SK-N-SH (cell line): ENCODE measurements around the gene CDH24. TPM values are rescaled to one million over a fixed set of nuclear protein-coding genes. Genes with fewer than 3 reads are reported as not detected.

Experiments
- CTCF ChIA-PET: fragments of 300-600, 350-600 bp; formaldehyde crosslinking; extraction: SDS; loops from one replicate; lab custom pipeline; 2021; lab: Yijun Ruan, JAX
- POLR2A ChIA-PET: fragments of 350-600 bp; sonication (Branson Sonifier 250); formaldehyde crosslinking; extraction: SDS; loops from one replicate; lab custom pipeline; 2020; ENCODE audit warnings: antibody characterized with exemption, inconsistent platforms; lab: Yijun Ruan, JAX
- DNase-seq: peaks from one replicate; pipeline ENCODE4 v3.0.0; 2012
- H2AFZ ChIP-seq: fragments of 200-600 bp; sonication (generic); 2 replicates; pipeline ENCODE4 v1.8.1; 2016; ENCODE audit warnings: antibody characterized with exemption, mild to moderate bottlenecking, low read depth
- H3F3A ChIP-seq: fragments of 200-600 bp; sonication (generic); replicated peaks from 2 replicates; pipeline ENCODE3; 2016; ENCODE audit warnings: antibody characterized with exemption, mild to moderate bottlenecking; ENCODE audit not compliant: insufficient read depth
- H3K27ac ChIP-seq, 2 experiments: fragments of 200-500 bp in 1 of 2; fragments of 200-600 bp in 1 of 2; sonication (Bioruptor generic) in 1 of 2; sonication (generic), shearing (Covaris generic) in 1 of 2; 2 replicates each; pipeline versions ENCODE4 v1.5.1 to v1.6.1; 2014 to 2016; ENCODE audit warnings: low read depth in 2 of 2, inconsistent platforms in 1 of 2, low read length in 1 of 2, mild to moderate bottlenecking in 1 of 2, mixed read lengths in 1 of 2
- H3K27me3 ChIP-seq: fragments of 200-600 bp; sonication (generic), shearing (Covaris generic); 2 replicates; pipeline ENCODE4 v1.6.1; 2016; ENCODE audit warnings: mixed run types; ENCODE audit not compliant: insufficient read depth
- H3K36me3 ChIP-seq, 2 experiments: fragments of 200-500 bp in 1 of 2; fragments of 200-600 bp in 1 of 2; sonication (Bioruptor generic) in 1 of 2; sonication (generic) in 1 of 2; replicated peaks in 1 of 2; 2 replicates each; pipeline versions ENCODE3 to v1.5.1; 2014 to 2016; ENCODE audit warnings: low read length in 1 of 2, mild to moderate bottlenecking in 1 of 2; ENCODE audit not compliant: insufficient read depth in 2 of 2, control insufficient read depth in 1 of 2
- H3K4me1 ChIP-seq, 2 experiments: fragments of 200-500 bp in 1 of 2; fragments of 200-600 bp in 1 of 2; sonication (Bioruptor generic) in 1 of 2; sonication (generic), shearing (Covaris generic) in 1 of 2; 2 replicates each; pipeline versions ENCODE4 v1.5.1 to v1.6.1; 2014 to 2016; ENCODE audit warnings: low read depth in 1 of 2, low read length in 1 of 2, mixed run types in 1 of 2; ENCODE audit not compliant: insufficient read depth in 2 of 2, control insufficient read depth in 1 of 2
- H3K4me2 ChIP-seq: fragments of 200-600 bp; sonication (generic), shearing (Covaris generic); 2 replicates; pipeline ENCODE4 v1.6.1; 2017; ENCODE audit warnings: mixed run types
- H3K4me3 ChIP-seq, 2 experiments: fragments of 200-500 bp in 1 of 2; fragments of 200-600 bp in 1 of 2; sonication (Bioruptor generic) in 1 of 2; sonication (generic), shearing (Covaris generic) in 1 of 2; 2 replicates each; pipeline versions ENCODE4 v1.5.1 to v1.8.1; 2014 to 2016; ENCODE audit warnings: low read depth in 2 of 2, inconsistent platforms in 1 of 2, low read length in 1 of 2, mild to moderate bottlenecking in 1 of 2, mixed read lengths in 1 of 2, moderate library complexity in 1 of 2
- H3K79me2 ChIP-seq: fragments of 200-600 bp; sonication (generic); 2 replicates; pipeline ENCODE4 v1.8.1; 2017; ENCODE audit warnings: mild to moderate bottlenecking; ENCODE audit not compliant: insufficient read depth
- H3K9ac ChIP-seq: fragments of 200-600 bp; sonication (generic); 2 replicates; pipeline ENCODE4 v1.6.1; 2017; ENCODE audit warnings: mixed run types
- H3K9me2 ChIP-seq: fragments of 200-600 bp; sonication (generic); 2 replicates; pipeline ENCODE4 v1.6.1; 2017; ENCODE audit warnings: mixed run types
- H3K9me3 ChIP-seq: fragments of 200-600 bp; sonication (generic); 2 replicates; pipeline ENCODE4 v1.6.1; 2017; ENCODE audit warnings: mixed run types, mild to moderate bottlenecking, moderate library complexity
- H4K20me1 ChIP-seq: fragments of 200-600 bp; sonication (generic); 2 replicates; pipeline ENCODE4 v1.6.1; 2017; ENCODE audit warnings: mild to moderate bottlenecking, mixed run types; ENCODE audit not compliant: insufficient read depth
- CHD2 ChIP-seq: fragments of 150-350 bp; IDR thresholded peaks from 2 replicates; pipeline ENCODE4 v1.6.1; 2018; ENCODE audit warnings: low read length; ENCODE audit not compliant: partially characterized antibody
- ELF1 ChIP-seq: IDR thresholded peaks from 2 replicates; pipeline ENCODE4 v1.4.0; 2012
- RFX5 ChIP-seq: IDR thresholded peaks from 2 replicates; pipeline ENCODE4 v1.6.1; 2012; ENCODE audit warnings: mild to moderate bottlenecking, improper control_type of control experiment, low read length
- SMC3 ChIP-seq: IDR thresholded peaks from 2 replicates; pipeline ENCODE4 v1.6.1; 2012; ENCODE audit warnings: low read depth, low read length, improper control_type of control experiment
- TEAD4 ChIP-seq: IDR thresholded peaks from 2 replicates; pipeline ENCODE4 v1.4.0; 2012; ENCODE audit warnings: mild to moderate bottlenecking, borderline replicate concordance; ENCODE audit not compliant: insufficient read depth
- WGBS: methylation state at CpG from one replicate; pipeline ENCODE4 v1.1.6; 2017; ENCODE audit warnings: low lambda C conversion rate; 5-methylcytosine and 5-hydroxymethylcytosine counted together
- polyA plus RNA-seq, 3 experiments: library from polyadenylated mRNA; depleted of rRNA; stranded (reverse); fragments of >200 nt; gene quantifications; 2 replicates each; pipeline ENCODE4 v1.2.3, GENCODE V29; 2012
- TF ChIP-seq, protein P1 (sequence below): fragments of 200-600 bp; sonication (generic); IDR thresholded peaks from 2 replicates; pipeline ENCODE4 v1.6.1; 2017; ENCODE audit warnings: antibody characterized with exemption, mild to moderate bottlenecking, moderate library complexity
- TF ChIP-seq, protein P2 (sequence below): fragments of 150-350 bp; IDR thresholded peaks from 2 replicates; pipeline ENCODE4 v1.6.1; 2017; ENCODE audit warnings: antibody characterized with exemption, low read length, low read depth, borderline replicate concordance

Gene CDH24
- polyA plus RNA-seq, 1 of the 3 experiments (the other 2 are of a cell fraction): 30.8 TPM

- H2AFZ ChIP-seq: no peak overlapping the region
- H4K20me1 ChIP-seq: no peaks in the 10 kb centered on the region
- H3K27ac ChIP-seq: no peak overlapping the region
- H3K4me2 ChIP-seq: no peak overlapping the region
- H3K4me3 ChIP-seq: no peak overlapping the region
- CTCF ChIA-PET: interaction anchor here (0.8 to 6.3 kb wide), 7 partner anchors 13 to 49 kb away, joined by 3 to 22 read pairs (median 5); partner anchors contain the start of gene AJUBA
- H3K9ac ChIP-seq: no peak overlapping the region
- TF ChIP-seq, protein P1, sequence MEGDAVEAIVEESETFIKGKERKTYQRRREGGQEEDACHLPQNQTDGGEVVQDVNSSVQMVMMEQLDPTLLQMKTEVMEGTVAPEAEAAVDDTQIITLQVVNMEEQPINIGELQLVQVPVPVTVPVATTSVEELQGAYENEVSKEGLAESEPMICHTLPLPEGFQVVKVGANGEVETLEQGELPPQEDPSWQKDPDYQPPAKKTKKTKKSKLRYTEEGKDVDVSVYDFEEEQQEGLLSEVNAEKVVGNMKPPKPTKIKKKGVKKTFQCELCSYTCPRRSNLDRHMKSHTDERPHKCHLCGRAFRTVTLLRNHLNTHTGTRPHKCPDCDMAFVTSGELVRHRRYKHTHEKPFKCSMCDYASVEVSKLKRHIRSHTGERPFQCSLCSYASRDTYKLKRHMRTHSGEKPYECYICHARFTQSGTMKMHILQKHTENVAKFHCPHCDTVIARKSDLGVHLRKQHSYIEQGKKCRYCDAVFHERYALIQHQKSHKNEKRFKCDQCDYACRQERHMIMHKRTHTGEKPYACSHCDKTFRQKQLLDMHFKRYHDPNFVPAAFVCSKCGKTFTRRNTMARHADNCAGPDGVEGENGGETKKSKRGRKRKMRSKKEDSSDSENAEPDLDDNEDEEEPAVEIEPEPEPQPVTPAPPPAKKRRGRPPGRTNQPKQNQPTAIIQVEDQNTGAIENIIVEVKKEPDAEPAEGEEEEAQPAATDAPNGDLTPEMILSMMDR: no peak
- TF ChIP-seq CHD2: no peak
- TF ChIP-seq, all 33 proteins: peak for 0
- Histone ChIP-seq H3K79me2 (peaks cover 66% of the 10 kb centered on the region), H3K27me3 (no peaks in the 10 kb centered on the region), H3K4me1 (peaks cover 9 to 22% of the 10 kb centered on the region in 2 experiments; a peak in 3 of 4 replicates), H3F3A (peaks cover 6% of the 10 kb centered on the region), H3K9me2 (no peaks in the 10 kb centered on the region), H3K36me3 (peaks cover 29 to 56% of the 10 kb centered on the region in 2 experiments), H3K9me3 (no peaks in the 10 kb centered on the region)
- WGBS: 94% methylated on average over 4 of the region's 4 CpGs
- DNase-seq: no peak
- POLR2A ChIA-PET: interaction anchor here (0.6 kb wide), 1 partner anchor 9 kb away, joined by 3 read pairs; no protein-coding TSS in a partner anchor
Measured at GRCh38 chr14:23030936-23031335, 26.4 kb downstream of the CDH24 start.

DNA sequence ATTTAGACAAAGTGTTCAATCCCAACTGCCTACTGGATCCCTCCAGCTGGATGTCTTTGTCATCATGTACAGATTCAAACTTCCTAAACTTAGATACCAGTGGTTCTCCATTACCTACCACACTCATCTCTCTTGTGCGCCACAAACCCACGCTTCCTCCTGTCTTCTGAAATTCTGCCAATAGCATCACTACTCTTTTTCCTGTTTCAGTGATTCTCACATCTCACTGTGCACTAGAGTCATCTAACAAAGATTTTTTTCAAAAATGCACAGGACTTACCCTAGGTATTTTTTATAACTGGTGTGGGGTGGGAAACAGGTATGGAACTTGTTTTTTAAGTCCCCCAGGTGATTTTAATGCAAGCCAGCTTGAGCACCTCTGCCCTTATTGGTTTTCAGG is 28.5 kb downstream of the CDH24 start:
- ChIA-PET POLR2A (no interaction called here), CTCF (interaction anchor here (1.0 to 6.3 kb wide), 5 partner anchors 13 to 42 kb away, joined by 3 to 22 read pairs (median 5); no protein-coding TSS in a partner anchor)
- DNase-seq: no peak
- TF ChIP-seq TEAD4: no peak
- no peak for TF ChIP-seq SMC3
- no peak for TF ChIP-seq ELF1
- TF ChIP-seq, protein P2, sequence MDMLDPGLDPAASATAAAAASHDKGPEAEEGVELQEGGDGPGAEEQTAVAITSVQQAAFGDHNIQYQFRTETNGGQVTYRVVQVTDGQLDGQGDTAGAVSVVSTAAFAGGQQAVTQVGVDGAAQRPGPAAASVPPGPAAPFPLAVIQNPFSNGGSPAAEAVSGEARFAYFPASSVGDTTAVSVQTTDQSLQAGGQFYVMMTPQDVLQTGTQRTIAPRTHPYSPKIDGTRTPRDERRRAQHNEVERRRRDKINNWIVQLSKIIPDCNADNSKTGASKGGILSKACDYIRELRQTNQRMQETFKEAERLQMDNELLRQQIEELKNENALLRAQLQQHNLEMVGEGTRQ: no peak
- TF ChIP-seq CHD2: no peak
- no peak for TF ChIP-seq RFX5
- Histone ChIP-seq H3K9me3 (no peaks in the 10 kb centered on the region), H3K27ac (no peak overlapping the region), H3K4me2 (no peak overlapping the region), H3K4me1 (peaks cover 7 to 22% of the 10 kb centered on the region in 2 experiments; a peak in 3 of 4 replicates), H3K79me2 (peaks cover 58% of the 10 kb centered on the region), H2AFZ (no peak overlapping the region), H3K27me3 (no peaks in the 10 kb centered on the region), H3F3A (peaks cover 11% of the 10 kb centered on the region), H3K36me3 (peaks cover 36 to 59% of the 10 kb centered on the region in 2 experiments), H3K9me2 (no peaks in the 10 kb centered on the region), H4K20me1 (no peaks in the 10 kb centered on the region), H3K4me3 (no peak overlapping the region), H3K9ac (no peak overlapping the region)
- 93% methylated on average over 2 of the region's 2 CpGs for WGBS
